ENCODE measurements around the gene ABLIM3. TPM values are rescaled to one million over a fixed set of nuclear protein-coding genes. Genes with fewer than 3 reads are reported as not detected.

Gene ABLIM3
- total RNA-seq, 1 experiment from 2014 or later = 12.9 TPM

- H3K4me1 ChIP-seq (ENCODE audit: control insufficient read depth, insufficient read depth, low read length) = no peaks in the 10 kb centered on the region
- ChIA-PET CTCF (no interaction called here), POLR2A (no interaction called here)
- no peak overlapping the region for H3K4me3 ChIP-seq (ENCODE audit: low read depth in 2 of 2, low read length in 2 of 2)
- no peak for ATAC-seq
- H3K9me3 ChIP-seq (ENCODE audit: control insufficient read depth, insufficient read depth, low read depth, low read length) = no peaks in the 10 kb centered on the region
- no peak for DNase-seq (ENCODE audit: low read depth, low spot score)
- no TSS peak for BruUV-seq (replicated peaks)
- no peaks in the 10 kb centered on the region for H3K27me3 ChIP-seq (ENCODE audit: control insufficient read depth, insufficient read depth, low read length)
- intact Hi-C loops (cut with micrococcal nuclease; ENCODE audit: unreplicated experiment) (no loop called here), in situ Hi-C loops (cut with HindIII; ENCODE audit: low pct_unique_long_range_greater_than_20kb, low sequenced_read_pairs) (no loop called here)
- no peaks in the 10 kb centered on the region for H3K36me3 ChIP-seq (ENCODE audit: control insufficient read depth, insufficient read depth, low read length)
- no peak overlapping the region for H3K27ac ChIP-seq (ENCODE audit: low read length)
- TF ChIP-seq TCF7L2 (IDR thresholded peaks at IDR 0.05; ENCODE audit: low read depth, low read length) (no peak), REST (IDR thresholded peaks at IDR 0.05; ENCODE audit: insufficient read depth in 1 of 2, low read depth in 2 of 2, low read length in 1 of 2) (no peak), SIN3A (IDR thresholded peaks at IDR 0.05; ENCODE audit: borderline replicate concordance, insufficient read depth, low read depth, low read length) (no peak), POLR2AphosphoS5 (IDR thresholded peaks at IDR 0.05; ENCODE audit: low read depth, low read length) (no peak), CTCF (IDR thresholded peaks at IDR 0.05) (no peak)
These were observed 66.5 kb downstream of the ABLIM3 start for GRCh38 chr5:149207831-149208230.

- TF ChIP-seq SIN3A (IDR thresholded peaks at IDR 0.05; ENCODE audit: borderline replicate concordance, insufficient read depth, low read depth, low read length) = no peak
- TF ChIP-seq TCF7L2 (IDR thresholded peaks at IDR 0.05; ENCODE audit: low read depth, low read length) = no peak; the same call in 1 of the 2 replicates
- no peak for TF ChIP-seq POLR2AphosphoS5 (IDR thresholded peaks at IDR 0.05; ENCODE audit: low read depth, low read length)
- no peak for TF ChIP-seq CTCF (IDR thresholded peaks at IDR 0.05)
- TF ChIP-seq REST (IDR thresholded peaks at IDR 0.05; ENCODE audit: insufficient read depth in 1 of 2, low read depth in 2 of 2, low read length in 1 of 2) = no peak
- intact Hi-C loops (cut with micrococcal nuclease; ENCODE audit: unreplicated experiment) = no loop called here
- ATAC-seq = no peak
- no peaks in the 10 kb centered on the region for H3K9me3 ChIP-seq (ENCODE audit: control insufficient read depth, insufficient read depth, low read depth, low read length)
- no peak overlapping the region for H3K27ac ChIP-seq (ENCODE audit: low read length)
- H3K4me3 ChIP-seq (ENCODE audit: low read depth in 2 of 2, low read length in 2 of 2) = no peak overlapping the region
- no peaks in the 10 kb centered on the region for H3K4me1 ChIP-seq (ENCODE audit: control insufficient read depth, insufficient read depth, low read length)
- DNase-seq (ENCODE audit: low read depth, low spot score) = no peak
- POLR2A ChIA-PET = no interaction called here
- in situ Hi-C loops (cut with HindIII; ENCODE audit: low pct_unique_long_range_greater_than_20kb, low sequenced_read_pairs) = no loop called here
- H3K27me3 ChIP-seq (ENCODE audit: control insufficient read depth, insufficient read depth, low read length) = no peaks in the 10 kb centered on the region
- H3K36me3 ChIP-seq (ENCODE audit: control insufficient read depth, insufficient read depth, low read length) = no peaks in the 10 kb centered on the region
- BruUV-seq (replicated peaks) = no TSS peak
- CTCF ChIA-PET = no interaction called here
These were observed 68.9 kb downstream of the ABLIM3 start for GRCh38 chr5:149210225-149210624.

Data from Panc1 (cell line).